ENCODE results near the gene ATP1B1. TPM values are rescaled to one million over a fixed set of nuclear protein-coding genes. Genes with fewer than 3 reads are reported as not detected.

The ATP1B1 gene
- total and polyA plus RNA-seq, 2 of the 13 experiments (the other 11 are each of a cell fraction or from before 2014, with no cell fraction given), result 134 to 135 TPM

DNA sequence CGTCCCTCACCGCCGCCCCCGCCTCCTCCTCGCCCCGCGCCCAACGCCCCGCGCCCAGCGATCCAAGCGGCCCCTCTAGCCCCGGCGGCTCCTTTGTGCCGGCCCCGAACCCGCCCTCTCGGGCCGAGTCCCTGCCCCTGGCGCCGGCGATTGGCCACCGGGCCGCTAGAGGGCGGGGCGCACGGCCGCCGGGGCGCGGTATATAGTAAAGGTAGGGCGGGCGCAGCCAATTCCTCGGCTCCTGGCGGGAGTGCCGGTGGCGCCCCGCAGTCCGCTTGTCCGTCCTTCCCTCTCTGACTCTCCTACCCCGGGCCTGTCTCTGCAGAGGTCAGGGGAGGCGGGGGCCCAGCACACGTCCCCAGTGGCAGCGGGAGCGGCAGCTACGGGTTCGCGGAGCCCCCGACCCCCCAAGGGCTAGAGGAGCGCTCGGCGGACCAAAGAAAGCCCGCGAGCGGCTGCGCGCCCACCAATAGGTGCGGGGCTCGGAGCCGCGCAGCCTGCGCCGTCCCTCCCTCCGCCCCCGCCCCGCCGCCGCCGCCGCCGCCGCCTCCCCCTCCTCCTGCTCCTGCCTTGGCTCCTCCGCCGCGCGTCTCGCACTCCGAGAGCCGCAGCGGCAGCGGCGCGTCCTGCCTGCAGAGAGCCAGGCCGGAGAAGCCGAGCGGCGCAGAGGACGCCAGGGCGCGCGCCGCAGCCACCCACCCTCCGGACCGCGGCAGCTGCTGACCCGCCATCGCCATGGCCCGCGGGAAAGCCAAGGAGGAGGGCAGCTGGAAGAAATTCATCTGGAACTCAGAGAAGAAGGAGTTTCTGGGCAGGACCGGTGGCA lies at the start of gene ATP1B1 (continued):
- TF ChIP-seq, protein P1, sequence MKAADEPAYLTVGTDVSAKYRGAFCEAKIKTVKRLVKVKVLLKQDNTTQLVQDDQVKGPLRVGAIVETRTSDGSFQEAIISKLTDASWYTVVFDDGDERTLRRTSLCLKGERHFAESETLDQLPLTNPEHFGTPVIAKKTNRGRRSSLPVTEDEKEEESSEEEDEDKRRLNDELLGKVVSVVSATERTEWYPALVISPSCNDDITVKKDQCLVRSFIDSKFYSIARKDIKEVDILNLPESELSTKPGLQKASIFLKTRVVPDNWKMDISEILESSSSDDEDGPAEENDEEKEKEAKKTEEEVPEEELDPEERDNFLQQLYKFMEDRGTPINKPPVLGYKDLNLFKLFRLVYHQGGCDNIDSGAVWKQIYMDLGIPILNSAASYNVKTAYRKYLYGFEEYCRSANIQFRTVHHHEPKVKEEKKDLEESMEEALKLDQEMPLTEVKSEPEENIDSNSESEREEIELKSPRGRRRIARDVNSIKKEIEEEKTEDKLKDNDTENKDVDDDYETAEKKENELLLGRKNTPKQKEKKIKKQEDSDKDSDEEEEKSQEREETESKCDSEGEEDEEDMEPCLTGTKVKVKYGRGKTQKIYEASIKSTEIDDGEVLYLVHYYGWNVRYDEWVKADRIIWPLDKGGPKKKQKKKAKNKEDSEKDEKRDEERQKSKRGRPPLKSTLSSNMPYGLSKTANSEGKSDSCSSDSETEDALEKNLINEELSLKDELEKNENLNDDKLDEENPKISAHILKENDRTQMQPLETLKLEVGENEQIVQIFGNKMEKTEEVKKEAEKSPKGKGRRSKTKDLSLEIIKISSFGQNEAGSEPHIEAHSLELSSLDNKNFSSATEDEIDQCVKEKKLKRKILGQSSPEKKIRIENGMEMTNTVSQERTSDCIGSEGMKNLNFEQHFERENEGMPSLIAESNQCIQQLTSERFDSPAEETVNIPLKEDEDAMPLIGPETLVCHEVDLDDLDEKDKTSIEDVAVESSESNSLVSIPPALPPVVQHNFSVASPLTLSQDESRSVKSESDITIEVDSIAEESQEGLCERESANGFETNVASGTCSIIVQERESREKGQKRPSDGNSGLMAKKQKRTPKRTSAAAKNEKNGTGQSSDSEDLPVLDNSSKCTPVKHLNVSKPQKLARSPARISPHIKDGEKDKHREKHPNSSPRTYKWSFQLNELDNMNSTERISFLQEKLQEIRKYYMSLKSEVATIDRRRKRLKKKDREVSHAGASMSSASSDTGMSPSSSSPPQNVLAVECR (CRISPR knock-in tag; IDR thresholded peaks at IDR 0.05; ENCODE audit: borderline replicate concordance), result peak; percentile 55
- TF ChIP-seq REXO4 (CRISPR knock-in tag; IDR thresholded peaks at IDR 0.05; ENCODE audit: borderline replicate concordance), result no peak
- no peak for TF ChIP-seq ZFP41 (CRISPR knock-in tag; IDR thresholded peaks at IDR 0.05; ENCODE audit: borderline replicate concordance)
- TF ChIP-seq, protein P2, sequence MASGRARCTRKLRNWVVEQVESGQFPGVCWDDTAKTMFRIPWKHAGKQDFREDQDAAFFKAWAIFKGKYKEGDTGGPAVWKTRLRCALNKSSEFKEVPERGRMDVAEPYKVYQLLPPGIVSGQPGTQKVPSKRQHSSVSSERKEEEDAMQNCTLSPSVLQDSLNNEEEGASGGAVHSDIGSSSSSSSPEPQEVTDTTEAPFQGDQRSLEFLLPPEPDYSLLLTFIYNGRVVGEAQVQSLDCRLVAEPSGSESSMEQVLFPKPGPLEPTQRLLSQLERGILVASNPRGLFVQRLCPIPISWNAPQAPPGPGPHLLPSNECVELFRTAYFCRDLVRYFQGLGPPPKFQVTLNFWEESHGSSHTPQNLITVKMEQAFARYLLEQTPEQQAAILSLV (CRISPR knock-in tag; IDR thresholded peaks at IDR 0.05; ENCODE audit: borderline replicate concordance), result no peak
- TF ChIP-seq MXI1 (IDR thresholded peaks at IDR 0.05; ENCODE audit: borderline replicate concordance, low read depth, low read length), result no peak; the same call in 2 of the 3 replicates
- TF ChIP-seq SNRNP70 (IDR thresholded peaks at IDR 0.05; ENCODE audit: low read depth, low read length), result no peak
- TF ChIP-seq, protein P3, sequence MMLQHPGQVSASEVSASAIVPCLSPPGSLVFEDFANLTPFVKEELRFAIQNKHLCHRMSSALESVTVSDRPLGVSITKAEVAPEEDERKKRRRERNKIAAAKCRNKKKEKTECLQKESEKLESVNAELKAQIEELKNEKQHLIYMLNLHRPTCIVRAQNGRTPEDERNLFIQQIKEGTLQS (CRISPR knock-in tag; IDR thresholded peaks at IDR 0.05), result 0 out of 2 replicates have a peak, but pooled peaks have one; percentile 5
- 0 out of 2 replicates have a peak, but pooled peaks have one; percentile 41 for TF ChIP-seq ZNF790 (CRISPR knock-in tag; IDR thresholded peaks at IDR 0.05; ENCODE audit: borderline replicate concordance)
- no peak for TF ChIP-seq SSRP1 (CRISPR knock-in tag; IDR thresholded peaks at IDR 0.05)
- TF ChIP-seq, protein P4, sequence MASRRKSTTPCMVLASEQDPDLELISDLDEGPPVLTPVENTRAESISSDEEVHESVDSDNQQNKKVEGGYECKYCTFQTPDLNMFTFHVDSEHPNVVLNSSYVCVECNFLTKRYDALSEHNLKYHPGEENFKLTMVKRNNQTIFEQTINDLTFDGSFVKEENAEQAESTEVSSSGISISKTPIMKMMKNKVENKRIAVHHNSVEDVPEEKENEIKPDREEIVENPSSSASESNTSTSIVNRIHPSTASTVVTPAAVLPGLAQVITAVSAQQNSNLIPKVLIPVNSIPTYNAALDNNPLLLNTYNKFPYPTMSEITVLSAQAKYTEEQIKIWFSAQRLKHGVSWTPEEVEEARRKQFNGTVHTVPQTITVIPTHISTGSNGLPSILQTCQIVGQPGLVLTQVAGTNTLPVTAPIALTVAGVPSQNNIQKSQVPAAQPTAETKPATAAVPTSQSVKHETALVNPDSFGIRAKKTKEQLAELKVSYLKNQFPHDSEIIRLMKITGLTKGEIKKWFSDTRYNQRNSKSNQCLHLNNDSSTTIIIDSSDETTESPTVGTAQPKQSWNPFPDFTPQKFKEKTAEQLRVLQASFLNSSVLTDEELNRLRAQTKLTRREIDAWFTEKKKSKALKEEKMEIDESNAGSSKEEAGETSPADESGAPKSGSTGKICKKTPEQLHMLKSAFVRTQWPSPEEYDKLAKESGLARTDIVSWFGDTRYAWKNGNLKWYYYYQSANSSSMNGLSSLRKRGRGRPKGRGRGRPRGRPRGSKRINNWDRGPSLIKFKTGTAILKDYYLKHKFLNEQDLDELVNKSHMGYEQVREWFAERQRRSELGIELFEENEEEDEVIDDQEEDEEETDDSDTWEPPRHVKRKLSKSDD (CRISPR knock-in tag; IDR thresholded peaks at IDR 0.05; ENCODE audit: low read depth), result no peak
- TF ChIP-seq, protein P5, sequence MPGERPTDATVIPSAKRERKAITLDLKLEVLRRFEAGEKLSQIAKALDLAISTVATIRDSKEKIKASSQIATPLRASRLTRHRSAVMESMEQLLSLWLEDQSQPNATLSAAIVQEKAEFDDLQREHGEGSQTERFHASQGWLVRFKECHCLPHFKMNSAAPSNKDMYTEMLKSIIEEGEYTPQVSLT (CRISPR knock-in tag; IDR thresholded peaks at IDR 0.05; ENCODE audit: borderline replicate concordance, low read depth), result 0 out of 2 replicates have a peak, but pooled peaks have one; percentile 34
- no peak for TF ChIP-seq NFE2L1 (CRISPR knock-in tag; IDR thresholded peaks at IDR 0.05; ENCODE audit: borderline replicate concordance)
- TF ChIP-seq EED (CRISPR knock-in tag; IDR thresholded peaks at IDR 0.05), result no peak
- TF ChIP-seq, protein P6, sequence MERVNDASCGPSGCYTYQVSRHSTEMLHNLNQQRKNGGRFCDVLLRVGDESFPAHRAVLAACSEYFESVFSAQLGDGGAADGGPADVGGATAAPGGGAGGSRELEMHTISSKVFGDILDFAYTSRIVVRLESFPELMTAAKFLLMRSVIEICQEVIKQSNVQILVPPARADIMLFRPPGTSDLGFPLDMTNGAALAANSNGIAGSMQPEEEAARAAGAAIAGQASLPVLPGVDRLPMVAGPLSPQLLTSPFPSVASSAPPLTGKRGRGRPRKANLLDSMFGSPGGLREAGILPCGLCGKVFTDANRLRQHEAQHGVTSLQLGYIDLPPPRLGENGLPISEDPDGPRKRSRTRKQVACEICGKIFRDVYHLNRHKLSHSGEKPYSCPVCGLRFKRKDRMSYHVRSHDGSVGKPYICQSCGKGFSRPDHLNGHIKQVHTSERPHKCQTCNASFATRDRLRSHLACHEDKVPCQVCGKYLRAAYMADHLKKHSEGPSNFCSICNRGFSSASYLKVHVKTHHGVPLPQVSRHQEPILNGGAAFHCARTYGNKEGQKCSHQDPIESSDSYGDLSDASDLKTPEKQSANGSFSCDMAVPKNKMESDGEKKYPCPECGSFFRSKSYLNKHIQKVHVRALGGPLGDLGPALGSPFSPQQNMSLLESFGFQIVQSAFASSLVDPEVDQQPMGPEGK (CRISPR knock-in tag; IDR thresholded peaks at IDR 0.05), result peak; percentile 67; the same call in 1 of the 2 replicates
- no peak for TF ChIP-seq MXD4 (CRISPR knock-in tag; IDR thresholded peaks at IDR 0.05)
- TF ChIP-seq NFE2L2 (IDR thresholded peaks at IDR 0.05; ENCODE audit: low read length), result no peak
- no peak for TF ChIP-seq NCOA1 (CRISPR knock-in tag; IDR thresholded peaks at IDR 0.05)
